ENCODE data around the gene AHCY.
"Not testable (repeated sequence)": the region's sequence is repeated elsewhere in the genome, so short reads cannot be mapped to it uniquely, and the experiment has no call there.

Gene AHCY

DNA sequence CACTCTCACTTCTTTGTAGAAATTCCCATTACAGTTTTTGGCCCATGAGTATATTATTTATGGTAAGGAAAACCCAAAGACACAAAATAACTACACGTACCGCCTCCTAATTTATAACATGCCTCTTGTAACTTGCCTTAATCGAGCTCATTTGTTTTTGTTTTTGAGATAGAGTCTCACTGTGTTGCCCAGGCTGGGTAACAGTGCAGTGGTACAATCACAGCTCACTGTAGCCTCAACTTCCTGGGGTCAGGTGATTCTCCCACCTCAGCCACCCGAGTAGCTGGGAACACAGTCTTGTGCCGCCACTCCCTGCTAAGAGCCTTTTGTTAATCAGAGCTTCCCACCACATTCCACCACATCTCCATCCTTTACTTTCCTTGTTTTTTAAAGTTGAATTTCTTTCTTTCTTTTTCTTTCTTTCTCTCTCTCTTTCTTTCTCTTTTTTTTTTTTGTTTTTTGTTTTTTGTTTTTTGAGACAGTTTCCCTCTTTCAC lies 46.5 kb downstream of the AHCY start:
- DNase-seq (ENCODE audit: low read depth, low spot score): no peak

- DNase-seq (ENCODE audit: low read depth, low spot score): no peak
Observed at GRCh38 chr20:34254979-34255378, 48.2 kb downstream of the AHCY start.

GRCh38 chr20:34252431-34253086 lies 50.6 kb downstream of the AHCY start:
- not testable (repeated sequence) for DNase-seq (ENCODE audit: low read depth, low spot score)

- DNase-seq (ENCODE audit: low read depth, low spot score): no peak
Observed at GRCh38 chr20:34251619-34252018, 51.5 kb downstream of the AHCY start.

GRCh38 chr20:34250005-34250404 lies 53.1 kb downstream of the AHCY start:
- no peak for DNase-seq (ENCODE audit: low read depth, low spot score)

- no peak for DNase-seq (ENCODE audit: low read depth, low spot score)
Observed at GRCh38 chr20:34249291-34249690, 53.9 kb downstream of the AHCY start.

GRCh38 chr20:34246126-34246626 lies 57.0 kb downstream of the AHCY start:
- no peak for DNase-seq (ENCODE audit: low read depth, low spot score)

GRCh38 chr20:34243377-34243776 lies 59.8 kb downstream of the AHCY start:
- DNase-seq (ENCODE audit: low read depth, low spot score): no peak

- no peak for DNase-seq (ENCODE audit: low read depth, low spot score)
Observed at GRCh38 chr20:34242879-34243278, 60.3 kb downstream of the AHCY start.

- not testable (repeated sequence) for DNase-seq (ENCODE audit: low read depth, low spot score)
Observed at GRCh38 chr20:34242015-34242414, 61.1 kb downstream of the AHCY start.

GRCh38 chr20:34240693-34241615 lies 62.2 kb downstream of the AHCY start, which contains the start of gene ASIP:
TSS of gene ASIP (plus strand) at chr20:34241423. CDS start at chr20:34260375, 18,952 bp downstream.
- no peak for DNase-seq (ENCODE audit: low read depth, low spot score)

DNA sequence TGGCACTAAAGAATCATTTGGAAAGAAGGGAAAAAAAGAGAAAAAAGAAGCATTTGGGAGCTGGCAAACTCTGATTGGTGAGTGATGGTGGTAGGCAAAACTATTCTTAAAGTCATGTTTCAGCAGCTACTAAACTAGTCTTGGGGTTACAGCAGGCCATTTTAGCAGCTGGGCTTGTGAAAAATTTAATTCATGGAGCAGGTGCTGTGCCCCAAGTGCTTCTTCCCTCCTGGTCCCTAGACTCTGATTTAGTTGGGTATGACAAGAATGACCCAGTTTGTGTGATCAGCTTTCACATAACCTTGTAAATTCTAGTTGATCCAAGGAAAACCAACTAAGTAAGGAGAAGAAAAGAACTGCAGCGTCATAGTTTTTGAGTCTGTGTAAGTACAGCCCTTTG lies 63.0 kb downstream of the AHCY start:
- no peak for DNase-seq (ENCODE audit: low read depth, low spot score)

- DNase-seq (ENCODE audit: low read depth, low spot score): no peak
Observed at GRCh38 chr20:34237942-34238341, 65.2 kb downstream of the AHCY start.

GRCh38 chr20:34235875-34236274 lies 67.3 kb downstream of the AHCY start:
- no peak for DNase-seq (ENCODE audit: low read depth, low spot score)

- DNase-seq (ENCODE audit: low read depth, low spot score): no peak
Observed at GRCh38 chr20:34233687-34234086, 69.5 kb downstream of the AHCY start.

DNA sequence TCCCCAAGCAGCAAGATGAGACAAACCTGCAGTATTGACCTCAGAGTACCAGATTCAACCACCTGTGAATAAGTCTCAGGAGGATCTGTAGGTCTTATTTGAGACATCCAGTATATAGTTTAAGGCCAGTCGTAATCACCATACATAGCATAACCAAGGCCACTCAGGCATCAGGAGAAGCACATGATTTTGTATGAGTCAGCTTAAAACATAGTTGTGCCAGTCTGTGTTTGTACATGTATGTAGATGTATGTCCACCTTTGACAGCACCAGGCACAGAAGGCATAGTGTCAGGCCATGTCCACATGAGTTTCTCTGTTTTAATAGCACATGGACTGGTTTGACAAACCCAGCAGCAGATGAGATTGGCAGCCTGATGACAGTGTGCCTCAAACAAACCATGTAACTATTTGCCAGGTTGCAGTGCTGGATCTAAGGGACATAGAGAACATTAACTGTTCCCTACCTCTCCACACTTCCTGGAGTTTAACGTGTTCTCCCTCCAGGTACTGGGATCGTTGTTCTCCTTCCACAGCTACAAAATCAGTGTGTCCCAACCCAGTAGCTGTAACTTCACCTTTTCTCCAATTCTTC lies 70.6 kb downstream of the AHCY start:
- DNase-seq (ENCODE audit: low read depth, low spot score): no peak

DNA sequence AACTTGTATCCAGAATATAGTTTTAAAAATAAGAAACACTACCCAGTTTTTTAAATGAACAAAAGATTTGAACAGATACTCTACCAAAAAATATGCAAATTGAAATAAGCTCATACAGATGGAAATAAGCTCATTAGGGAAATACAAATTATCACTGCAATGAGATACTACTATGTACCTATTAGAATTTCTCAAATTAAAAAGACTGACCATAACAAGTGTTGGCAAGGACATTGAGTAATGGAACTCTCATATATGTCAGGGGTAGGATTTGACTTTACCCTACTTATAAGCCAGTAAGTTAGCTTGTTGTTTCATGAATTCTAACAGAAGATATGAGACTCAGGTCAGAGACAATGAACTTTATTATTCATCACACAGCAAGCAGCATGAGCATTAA lies 71.5 kb downstream of the AHCY start:
- DNase-seq (ENCODE audit: low read depth, low spot score): no peak

Data from activated naive CD8-positive, alpha-beta T cell treated with anti-CD3 and anti-CD28 coated beads, Interleukin-2, amount 50 U/mL, for 16 hours (primary cell).